Stimulated activated CD4-positive, alpha-beta T cell treated with anti-CD3 and anti-CD28 coated beads, Interleukin-1b, Interleukin-23, amount 100 ng/mL, for 24 hours (primary cell): ENCODE measurements around the gene CDH23.

Experiments used
- DNase-seq, 4 experiments: peaks; one replicate each; pipeline ENCODE4 v3.0.0-alpha.2; 2020; ENCODE audit warnings: low read depth in 4 of 4, low spot score in 1 of 4

The CDH23 gene

DNA sequence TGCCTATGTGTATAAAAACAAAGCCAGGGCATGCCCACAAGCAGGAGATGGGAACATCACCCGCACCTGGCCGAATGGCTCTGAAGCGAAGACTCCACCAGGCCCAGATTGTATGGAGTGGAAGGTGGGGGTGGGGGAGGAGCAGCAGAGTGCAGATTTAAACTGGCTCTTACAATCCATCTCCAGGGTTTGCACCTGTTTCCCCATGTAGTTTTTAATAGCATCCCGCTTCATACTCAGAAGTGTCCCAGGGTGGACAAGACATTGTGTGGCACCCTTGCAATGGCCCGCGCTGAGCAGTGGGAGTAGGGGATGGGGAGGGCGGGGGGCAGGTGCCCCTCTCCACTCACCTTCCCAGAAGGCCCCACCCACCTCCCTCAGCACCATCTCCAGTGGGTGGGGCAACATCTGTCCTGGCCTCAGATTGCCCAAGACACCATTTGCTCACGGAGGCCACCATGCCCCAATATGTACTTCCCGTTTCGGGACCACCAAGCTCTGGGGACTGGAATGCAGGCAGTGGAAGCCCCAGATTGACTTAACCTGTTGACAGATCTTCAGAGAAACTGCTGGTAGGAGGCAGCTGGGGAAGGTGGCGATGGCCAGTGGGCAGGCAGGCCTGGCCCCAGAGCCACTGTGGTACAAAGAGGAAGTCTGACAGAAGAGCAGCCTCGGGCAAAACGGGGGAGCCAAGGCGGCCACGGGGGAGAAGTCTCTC is 353.6 kb downstream of the CDH23 start:
- DNase-seq, result no peak

DNA sequence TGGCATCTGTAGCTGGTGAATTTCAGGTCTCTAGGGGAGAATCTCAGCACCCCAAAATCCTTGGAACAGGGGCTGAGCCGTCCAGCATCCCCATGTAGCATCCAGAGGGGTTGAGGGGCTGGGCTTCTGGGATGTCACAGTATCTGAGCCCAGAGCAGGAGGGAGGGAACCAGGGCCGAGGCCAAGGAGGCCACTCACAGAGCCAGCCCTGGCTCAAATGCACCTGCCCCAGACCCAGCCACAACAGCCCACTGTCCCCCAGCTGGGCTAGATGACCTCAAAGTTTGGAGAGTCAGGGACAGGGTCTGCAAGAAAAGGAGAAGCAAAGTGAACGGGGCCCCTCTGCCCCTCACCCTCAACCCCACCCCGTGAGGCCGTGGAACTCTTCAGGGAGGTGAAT is 354.3 kb downstream of the CDH23 start:
- no peak for DNase-seq

DNA sequence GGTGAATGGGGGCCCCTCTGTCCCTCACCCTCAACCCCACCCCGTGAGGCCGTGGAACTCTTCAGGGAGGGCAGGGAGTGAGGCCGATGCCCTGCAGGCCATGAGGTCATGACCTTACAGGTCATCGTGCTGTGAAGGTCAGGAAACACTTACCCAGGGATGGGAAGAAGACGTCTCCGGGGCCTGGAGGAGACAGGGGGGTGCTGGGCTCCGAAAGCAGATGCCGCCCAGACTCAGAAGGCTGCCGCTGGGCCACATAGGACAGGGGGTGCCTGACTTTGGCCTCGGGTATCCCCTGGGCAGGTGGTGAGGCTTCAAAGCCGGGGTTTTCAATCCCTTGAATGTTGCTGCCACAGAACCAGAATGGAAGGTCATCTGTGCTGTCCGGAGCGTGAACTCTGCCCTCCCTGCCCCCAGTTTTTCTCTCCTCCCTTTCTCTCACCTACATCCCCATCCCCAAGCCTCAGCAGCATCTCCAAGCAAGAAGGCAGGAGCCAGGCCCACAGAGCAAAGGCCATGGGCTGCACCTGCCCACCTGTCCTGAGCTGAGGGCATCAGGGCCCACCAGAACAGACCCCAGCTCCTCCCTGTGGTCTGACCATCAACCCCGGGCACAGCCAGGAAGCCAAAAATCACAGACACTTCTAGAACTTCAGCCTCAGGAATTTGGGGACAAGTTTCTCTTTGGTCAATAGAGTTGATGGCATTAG is 354.9 kb downstream of the CDH23 start:
- no peak for DNase-seq

DNA sequence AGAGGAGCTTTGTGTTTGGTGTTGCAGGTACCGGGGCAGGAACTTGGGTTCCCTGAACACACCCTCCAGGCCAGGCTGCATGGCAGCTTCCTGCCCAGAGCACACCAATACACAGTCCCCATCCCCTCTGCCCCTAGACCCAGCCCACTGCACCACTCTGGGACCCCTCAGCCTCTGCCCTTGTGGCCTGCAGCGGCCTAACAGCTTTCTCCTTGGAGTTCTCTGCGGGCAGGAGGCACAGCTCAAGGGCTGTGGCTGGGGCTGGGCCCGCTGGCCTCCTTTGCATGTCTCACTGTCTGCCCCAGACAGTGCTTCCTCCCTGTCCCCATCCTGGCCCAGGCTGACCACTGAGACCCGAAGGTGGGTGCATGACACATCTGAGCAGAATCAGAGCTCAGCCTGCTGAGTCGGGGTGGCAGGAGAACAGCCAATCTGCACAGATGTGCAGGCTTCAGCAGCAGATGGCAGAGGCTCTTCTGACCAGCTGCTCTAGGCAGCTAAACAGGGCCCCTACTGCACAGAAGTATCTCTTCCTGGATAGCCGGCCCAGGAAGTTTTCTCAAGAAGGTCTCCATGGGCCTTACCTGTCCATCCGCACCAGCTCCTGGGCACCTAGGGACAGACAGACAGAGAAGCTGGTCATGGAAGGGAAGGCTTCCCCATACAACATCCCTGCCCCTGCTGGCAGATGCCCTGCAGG is 355.8 kb downstream of the CDH23 start:
- DNase-seq, result no peak

DNA sequence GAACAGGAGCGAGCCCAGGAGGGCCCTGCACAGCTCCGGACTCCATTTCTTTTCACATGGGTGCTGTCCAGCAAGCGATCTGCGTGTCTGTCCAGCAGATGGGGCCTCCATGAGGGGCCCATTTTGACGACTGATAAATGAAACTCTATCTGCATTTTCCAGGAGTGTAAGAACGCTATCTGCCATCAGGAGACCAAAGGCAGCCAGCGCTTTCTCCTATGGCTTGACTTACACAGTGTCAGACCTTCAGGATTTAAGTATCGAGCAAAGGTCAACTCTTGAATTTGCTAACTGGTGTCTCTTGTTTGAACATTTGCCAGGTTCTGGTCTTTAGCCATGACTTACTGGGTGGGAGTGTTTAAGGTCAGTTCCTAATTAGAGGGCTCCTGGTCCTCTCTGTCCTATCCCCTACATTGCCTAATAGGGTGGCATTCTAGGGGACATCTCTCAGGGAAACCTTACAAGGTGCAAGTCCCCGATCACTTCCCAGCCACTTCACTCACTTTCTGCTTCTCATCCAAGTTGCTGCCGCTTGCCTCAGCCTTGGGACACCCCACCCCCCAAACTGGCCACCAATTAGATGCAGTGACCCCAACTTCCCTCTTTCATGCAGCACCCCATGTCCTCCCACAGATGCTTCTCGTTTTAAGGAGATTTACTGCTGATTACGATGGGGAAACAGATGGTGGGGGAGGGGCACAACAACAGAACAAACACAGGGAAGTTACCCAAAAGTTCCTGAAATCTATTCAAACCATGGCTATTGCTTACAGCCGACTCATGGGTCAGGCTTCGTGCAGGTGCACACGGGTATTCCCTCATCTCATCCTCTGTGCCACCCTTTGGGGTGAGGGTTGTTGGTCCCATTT is 356.6 kb downstream of the CDH23 start:
- no peak for DNase-seq

DNA sequence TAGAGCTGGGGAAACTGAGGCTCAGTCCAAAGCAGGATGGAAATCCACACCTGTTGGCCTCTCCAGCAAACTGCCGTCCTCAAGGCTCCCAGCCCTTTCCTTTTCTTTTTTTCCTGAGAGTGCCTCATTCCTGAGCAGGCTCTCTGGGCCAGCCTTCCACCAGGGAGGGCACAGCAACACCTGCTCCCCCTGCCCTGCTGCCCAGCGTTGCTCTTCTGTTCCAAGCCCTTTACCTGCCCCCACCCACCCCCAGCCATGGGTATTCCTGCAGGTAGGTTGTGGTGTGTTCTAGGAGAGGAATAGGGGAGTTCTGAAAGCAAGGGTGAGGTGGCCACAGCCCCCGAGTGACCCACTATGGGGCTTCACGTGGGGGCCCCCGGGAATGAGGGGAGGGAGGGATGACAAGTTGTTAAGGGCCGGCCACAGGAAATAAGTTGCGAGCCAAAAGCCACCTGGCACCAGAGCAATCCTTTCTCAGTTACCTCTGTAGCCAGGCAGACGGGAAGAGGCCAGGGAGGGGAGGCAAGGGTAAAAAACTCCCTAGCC is 357.3 kb downstream of the CDH23 start:
- DNase-seq, result no peak

DNA sequence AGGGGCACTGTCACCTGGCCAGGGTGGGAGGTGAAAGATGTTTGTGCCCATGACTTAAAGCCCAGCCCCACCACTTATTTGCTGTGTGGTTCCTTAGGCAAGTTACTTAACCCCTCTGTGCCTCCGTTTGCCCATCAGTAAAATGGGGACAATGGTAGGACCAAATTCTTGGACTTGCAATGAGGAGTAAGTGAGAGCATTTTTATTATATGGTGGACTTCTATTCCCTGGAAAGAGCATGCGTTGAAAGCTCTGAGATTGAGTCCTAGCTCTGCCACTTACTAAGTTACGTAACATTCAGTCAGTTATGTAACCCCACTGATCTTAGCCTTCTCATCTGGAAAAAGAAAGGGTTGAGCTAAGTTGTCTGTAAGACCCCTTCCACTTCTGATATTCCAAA is 357.8 kb downstream of the CDH23 start:
- DNase-seq, result no peak

DNA sequence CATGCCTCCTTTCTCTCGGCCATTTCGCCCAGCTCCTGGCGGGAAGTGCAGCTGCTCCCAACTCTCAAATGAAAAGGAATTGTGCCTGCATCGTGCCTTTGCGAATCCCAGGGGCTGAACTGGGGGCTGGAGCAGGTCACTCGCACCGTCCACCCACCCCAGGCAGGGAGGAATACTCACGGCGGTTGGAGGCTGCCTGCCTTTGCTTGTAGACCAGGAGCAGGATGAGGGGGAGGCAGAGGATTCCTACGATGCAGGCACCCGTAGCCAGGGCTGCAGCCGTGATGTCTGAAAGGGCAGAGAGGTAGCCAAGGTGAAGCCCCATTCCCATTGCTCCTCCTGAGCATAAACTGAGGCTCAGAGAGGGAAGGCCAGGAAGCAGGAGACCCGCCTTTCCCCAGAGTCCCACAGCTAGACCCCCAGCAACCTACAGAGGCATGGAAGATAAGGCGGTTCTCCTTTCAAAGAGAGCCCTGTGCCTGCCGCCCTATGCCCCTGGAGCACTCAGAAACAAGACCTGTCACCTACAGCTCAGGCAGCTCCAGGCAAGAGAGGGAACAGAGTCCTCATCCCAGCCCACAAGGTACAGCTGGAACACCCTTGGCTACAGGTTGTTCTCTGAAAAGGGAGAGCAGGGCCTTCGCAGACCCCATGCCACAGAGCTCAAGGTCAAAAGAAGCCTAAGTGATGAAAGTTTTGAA is 358.6 kb downstream of the CDH23 start:
- no peak for DNase-seq

DNA sequence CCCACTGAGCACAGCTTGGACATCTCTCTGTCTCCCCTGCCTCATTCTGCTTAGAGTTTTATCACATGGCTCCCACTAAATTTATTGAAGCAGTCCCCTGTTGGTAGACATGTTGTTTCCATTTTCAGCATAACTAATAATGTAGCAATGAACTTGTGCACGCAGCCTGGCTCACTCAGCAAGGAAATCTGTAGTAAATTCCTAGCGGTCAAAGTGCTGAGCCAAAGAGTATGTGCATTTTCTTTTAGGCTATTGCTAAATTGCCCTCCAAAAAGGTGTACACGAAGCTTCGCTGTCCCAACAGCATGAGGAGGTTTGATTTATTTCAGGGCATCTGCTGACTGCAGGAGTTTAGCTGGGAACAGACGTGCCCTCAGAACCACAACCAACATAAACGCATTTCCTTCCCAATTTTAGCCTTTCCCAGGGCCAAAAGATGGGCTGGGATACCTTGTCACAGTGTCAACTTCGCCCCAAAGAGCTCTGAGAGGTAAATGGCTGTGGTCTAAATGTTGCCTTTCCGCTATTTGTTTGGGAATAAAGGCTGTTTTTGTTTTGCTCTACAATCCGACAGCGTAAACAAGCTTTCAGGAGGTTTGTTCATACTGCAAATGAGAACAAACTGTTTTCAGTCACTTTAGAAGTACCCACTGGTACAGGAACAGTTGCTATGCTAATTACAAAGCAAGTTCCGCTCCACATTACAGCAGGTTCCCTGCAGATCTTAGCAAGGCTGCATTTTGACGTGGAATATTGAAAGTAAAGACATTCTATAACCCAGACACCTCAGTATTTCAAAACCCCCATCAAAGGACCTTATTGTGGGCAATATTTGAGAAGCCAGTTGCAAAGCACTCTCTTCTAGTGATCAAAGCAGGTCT is 359.8 kb downstream of the CDH23 start:
- DNase-seq, result no peak

DNA sequence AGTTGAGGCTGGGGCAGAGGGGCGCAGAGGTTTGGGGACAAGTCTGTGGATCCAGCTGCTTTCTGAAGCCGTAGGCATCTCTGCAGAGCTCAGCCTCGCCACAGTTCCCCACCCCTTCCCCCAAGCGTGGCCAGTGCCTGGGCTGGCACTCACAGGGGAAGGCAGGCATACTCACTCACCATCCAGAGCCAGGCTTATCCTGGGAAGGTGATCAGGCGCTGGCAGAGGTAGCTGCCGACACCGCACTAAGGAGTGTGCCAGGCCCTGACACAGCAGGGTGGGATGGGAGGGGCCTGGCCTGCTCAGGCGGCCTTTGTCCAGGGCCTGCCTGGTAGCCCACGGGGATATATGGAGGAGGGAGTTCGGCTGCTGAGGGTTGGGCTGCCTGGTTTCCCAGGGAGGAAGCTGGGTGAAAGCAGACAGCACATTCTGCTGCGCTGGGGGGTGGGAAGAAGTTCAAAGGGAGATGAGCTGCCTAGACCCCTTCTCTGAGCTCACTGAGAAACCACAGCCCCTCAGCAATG is 360.7 kb downstream of the CDH23 start:
- no peak for DNase-seq

DNA sequence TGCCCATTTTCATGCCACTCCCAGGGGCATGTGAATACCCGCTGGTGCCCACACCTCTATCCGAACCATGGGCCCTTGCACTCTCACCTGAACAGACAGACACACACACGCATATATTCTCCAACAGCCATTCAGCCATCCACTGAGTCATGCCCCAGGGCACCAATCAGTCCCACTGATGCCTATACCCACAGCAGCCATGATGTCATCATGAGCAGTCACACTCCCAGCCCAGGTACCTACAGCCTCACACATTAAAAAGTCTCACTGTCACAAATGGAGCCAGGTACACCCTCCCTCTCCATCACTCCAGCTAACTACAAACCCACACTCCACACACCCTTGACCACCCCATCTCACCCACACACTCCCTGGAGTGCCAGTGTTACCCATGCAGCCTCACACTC is 364.4 kb downstream of the CDH23 start:
- peak in 1 of 4 experiments; percentile 31 for DNase-seq

DNA sequence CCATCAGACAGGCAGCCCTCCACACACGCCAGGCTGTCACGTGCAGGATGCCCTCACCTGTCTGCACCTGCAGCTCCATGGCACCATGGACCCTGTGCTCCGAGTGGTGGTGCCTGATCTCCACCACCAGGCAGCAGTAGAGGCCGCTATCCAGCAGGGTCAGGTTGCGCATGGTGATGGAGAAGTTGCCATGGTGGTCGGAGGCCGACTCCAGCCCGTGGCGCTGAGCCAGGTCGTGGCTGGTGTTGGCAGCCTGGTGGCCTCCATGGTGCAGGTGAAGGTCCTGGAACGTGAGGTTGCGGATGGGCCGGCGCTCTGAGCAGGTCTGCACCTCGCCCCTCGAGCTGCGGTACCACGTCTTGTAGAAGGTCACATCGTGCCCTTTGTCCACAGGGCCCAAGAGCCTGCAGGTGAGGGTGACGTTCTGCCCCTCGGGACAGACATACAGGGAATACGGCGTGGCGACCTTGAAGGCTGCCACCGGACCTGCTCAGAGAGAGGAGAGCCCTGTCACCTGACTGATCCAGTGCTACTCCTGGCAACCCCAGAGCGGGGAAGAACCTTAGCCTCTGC is 364.9 kb downstream of the CDH23 start:
- DNase-seq, result no peak

DNA sequence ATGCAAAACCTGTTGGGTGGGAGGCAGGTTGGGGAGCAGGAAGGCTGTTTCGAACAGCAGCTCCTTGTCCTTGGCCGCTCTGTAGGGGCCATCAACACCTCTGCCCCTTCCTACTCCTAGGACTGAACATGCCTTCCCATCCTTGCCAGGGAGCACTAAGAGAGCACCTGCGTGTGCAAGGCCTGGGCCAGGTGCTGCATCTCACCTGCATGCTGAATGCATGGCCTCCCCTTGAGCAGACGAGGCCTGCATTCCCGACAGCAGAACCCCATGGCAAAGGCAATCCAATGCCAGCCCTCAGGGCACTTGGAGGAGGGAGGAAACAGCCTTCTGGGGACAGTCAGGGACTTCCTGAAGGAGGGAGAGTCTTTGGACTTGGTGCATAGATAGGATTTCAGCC is 365.6 kb downstream of the CDH23 start:
- DNase-seq, result no peak

DNA sequence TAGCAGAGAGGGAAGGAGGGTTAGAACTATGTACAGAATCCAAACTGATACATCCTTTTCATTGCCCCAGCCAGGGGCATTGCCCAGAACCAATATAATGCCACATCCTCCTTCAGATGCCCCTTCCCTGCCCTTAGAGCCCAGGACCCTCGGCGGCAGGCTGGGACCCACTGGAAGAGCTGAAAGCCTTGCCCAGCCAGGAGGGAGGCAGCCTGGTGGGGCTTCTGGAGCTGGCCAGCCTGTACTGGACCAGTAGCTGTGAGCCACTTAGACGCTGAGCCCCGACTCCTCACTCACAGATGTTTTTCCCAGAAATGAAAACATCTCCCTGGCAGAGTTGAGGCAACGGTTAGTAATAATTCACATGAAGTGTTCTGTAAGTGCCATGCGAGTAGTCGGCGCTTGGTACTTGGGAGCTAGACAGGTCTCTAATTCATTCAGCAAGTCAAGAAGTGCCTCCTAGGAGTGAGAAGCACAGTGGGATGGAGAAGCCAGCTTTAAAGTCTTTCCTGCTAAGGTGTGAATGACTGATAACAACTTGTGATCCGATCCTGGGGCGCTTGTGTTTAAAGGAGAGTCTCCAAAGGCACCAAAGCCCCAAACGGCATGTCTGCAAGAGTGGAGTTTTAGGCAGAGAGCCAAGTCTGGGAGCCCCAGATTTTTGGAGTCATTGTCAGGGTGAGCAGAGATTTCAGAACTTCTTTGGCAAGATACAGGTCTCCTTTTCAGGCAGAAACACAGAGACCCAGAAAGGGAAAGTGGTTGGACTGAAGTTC is 366.8 kb downstream of the CDH23 start:
- no peak for DNase-seq

DNA sequence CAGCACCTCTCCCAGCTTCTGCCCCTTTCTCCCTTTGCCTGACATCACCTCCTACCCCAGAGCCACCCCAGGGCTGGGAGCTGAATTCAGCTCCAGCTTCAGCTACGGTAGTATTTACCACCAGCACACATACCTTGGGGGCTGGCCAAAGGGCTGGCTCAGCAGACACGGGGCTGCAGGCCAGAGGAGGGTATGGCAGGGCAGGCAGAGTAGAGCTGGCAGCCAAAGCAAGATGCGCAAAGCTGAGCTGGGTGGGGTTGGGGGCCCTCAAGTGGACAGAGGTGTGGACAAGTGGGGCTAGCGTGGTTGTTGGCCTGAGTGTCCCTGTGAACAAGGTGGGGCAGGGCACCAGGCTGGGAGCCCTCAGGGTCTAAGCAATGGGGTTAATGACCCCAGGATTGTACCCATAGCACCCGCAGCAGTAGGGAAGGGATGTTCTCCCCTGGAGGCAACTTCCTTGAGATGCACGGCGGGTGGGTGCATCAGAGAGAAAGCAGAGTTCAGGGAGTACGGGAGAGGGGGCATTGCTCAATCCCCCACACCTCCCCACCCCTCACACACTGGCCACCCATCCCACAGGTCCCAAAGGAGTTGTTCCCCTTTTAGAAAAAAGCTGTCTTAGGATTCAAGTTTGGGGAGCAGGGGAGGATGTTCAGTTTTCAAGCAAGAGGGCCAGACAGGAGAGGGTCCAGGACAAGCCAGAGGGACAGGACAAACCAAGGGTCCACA is 368.6 kb downstream of the CDH23 start:
- DNase-seq, result no peak

DNA sequence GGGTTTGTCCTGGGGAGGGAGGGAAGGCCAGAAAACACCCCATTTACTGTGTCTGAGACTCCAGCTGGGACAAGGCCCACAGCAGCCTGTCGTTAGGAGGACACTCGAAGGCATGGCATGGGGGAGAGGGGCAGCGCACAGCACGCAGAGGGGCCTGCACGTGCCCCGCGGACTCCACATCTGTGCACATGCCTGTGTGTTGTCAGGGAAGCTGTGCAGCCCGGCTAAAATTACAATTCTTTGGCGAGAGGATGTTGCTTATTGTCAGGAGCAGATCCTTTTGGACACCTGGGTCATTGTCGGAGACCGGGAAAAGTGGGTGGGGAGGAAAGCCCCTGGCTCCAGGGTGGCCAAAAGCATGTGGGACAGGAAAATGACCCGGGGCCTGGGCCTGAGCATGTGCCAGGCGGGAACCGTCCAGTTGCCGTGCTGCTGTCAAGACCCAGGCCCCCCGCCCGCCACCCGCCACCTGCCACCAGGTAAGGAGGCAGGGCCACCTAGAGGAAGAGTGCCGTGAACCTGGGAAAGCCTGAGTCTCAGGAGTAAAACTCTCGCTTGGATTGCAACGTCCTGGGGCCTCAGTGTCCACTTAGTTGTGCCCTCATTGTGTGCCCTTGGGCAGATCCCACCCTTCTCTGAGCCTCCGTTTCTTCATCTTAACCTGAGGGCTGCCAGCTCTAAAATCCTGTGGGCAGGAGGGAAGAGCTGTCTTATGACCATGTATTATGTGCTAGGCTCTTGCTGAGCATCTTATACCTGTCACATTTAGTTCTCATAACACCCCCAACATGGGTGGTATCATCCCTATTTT is 369.4 kb downstream of the CDH23 start:
- no peak for DNase-seq
